GM21529 (cell line): ENCODE measurements around the gene CR1.
A peak's percentile ranks its signal among the peaks of the same experiment; 100 is the strongest.
"Not testable (repeated sequence)": the region's sequence is repeated elsewhere in the genome, so short reads cannot be mapped to it uniquely, and the experiment has no call there.

Source experiments
- ATAC-seq: cut with Tn5 transposase; IDR thresholded peaks from one replicate; pipeline ENCODE4 v1.9.1; 2021; ENCODE audit not compliant: unreplicated experiment

Gene CR1

DNA sequence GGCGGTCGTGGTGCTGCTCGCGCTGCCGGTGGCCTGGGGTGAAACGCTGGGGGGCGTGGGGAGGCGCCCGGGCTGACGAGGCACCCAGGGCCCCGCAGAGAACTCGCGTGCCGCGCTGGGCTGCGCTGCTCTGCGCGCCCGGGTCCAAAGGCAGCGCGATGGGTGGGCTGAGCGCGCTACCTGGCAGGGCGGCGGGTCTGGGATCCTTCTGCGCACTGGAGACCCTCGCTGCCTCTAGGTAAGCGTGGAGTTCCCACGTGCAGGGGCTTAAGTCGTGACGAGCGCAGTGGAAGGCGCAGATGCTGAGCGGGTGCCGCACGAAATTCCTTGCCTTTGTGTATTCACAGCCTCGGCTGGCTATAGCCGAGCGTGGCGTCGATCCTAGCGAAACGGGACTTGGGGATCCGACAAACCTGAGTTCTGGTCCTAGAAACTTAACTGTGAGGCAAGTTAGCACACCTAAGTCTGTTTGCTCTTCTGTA, 173.6 kb downstream of the CR1 start:
- ATAC-seq: no peak

DNA sequence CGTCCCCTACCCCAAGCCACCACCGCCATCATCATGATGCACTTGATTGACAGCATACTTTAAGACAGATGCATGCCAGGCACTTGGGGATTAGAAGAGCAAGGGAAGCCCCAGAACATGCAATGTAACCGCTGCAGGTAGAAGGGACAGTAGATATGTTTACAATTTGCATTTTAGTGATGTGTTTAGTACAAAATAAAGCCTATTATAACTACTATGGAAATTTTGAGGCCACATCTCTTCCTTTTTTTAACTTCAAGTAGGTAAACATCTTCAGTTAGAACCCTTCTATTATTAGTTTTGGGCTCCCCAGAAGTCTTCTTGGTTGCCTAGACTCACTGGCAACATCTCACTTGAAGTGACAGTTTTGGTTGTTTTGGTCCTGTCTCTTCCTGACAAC, 174.2 kb downstream of the CR1 start:
- ATAC-seq: peak; percentile 68

DNA sequence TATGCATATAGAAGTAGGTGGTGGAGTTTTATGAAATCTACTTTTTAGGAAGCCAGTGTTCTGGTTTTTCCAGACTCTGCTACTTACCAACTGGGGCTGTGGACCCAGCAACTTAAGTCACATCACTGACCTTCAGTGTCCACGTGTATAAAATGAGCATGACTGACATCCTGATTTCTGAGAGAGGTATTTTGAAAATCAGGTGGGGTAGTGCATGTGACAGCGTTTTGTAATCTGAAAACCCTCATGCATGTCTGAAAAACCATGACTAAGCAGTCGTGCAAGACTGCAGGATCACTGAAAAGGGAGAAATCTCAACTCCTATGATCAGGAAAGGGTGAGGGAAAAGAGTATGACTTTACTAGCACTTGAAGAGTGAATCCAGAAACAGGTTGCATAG, 175.0 kb downstream of the CR1 start:
- ATAC-seq: no peak

GRCh38 chr1:207672522-207673130, 176.7 kb downstream of the CR1 start:
- ATAC-seq: no peak

- no peak for ATAC-seq
Observed at GRCh38 chr1:207673399-207673798, 177.4 kb downstream of the CR1 start.

DNA sequence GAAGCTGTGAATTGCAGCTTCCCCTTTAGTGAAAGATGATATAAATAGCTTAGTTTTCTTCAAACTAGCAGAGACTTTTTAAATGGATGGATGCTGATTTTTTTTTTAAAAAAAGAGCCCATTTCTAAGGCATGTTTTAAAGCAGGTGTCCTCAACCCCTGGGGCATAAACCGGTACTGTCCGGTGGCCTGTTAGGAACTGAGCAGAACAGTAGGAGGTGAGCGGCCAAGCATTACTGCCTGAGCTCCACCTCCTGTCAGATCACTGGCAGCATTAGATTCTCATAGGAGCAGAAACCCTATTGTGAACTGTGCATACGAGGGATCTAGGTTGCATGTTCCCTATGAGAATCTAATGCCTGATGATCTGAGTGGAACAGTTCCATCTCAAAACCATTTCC, 180.2 kb downstream of the CR1 start:
- ATAC-seq: no peak

- ATAC-seq: not testable (repeated sequence)
Observed at GRCh38 chr1:207680590-207681388, 184.8 kb downstream of the CR1 start.

- ATAC-seq: not testable (repeated sequence)
Observed at GRCh38 chr1:207682872-207683434, 187.0 kb downstream of the CR1 start.

DNA sequence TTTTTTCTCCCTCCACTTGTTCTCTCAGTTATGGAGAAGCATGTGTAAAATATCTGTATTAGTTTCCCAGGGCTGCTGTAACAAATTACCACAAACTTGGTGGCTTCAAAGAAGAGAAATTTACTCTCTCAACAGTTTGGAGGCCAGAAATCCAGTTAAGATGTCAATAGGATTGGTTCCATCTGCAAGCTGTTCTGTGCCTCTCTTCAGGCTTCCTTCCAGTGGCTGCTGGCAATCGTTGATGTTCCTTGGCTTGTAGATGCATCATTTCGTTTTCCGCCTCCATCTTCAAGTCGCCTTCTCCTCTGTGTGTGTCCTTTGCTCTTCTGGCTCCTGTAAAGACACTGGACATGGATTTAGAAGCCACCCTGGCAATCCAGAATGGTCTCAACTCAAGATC, 194.6 kb downstream of the CR1 start:
- ATAC-seq: not testable (repeated sequence)

GRCh38 chr1:207691010-207691409, 195.1 kb downstream of the CR1 start:
- ATAC-seq: no peak
